HL-60 (cell line): Measurements from ENCODE around the gene SLC24A3.

Experiments used
- DNase-seq, 2 experiments: peaks; one replicate each; pipeline ENCODE4 v3.0.0-alpha.2; 2010 to 2020; ENCODE audit warnings: low read depth in 1 of 2, low spot score in 1 of 2
- H3K27ac ChIP-seq: fragments of 250-450 bp; sonication (Bioruptor Pico); replicated peaks from 2 replicates; pipeline ENCODE4 v1.5.1; 2020; ENCODE audit warnings: mild to moderate bottlenecking, moderate library complexity
- H3K27me3 ChIP-seq: fragments of 250-450 bp; sonication (Bioruptor Pico); 2 replicates; pipeline ENCODE4 v1.5.1; 2021; ENCODE audit warnings: mild to moderate bottlenecking, moderate library complexity; ENCODE audit not compliant: insufficient read depth, poor library complexity, severe bottlenecking
- H3K4me3 ChIP-seq: replicated peaks from 2 replicates; pipeline ENCODE4 v1.5.1; 2011; ENCODE audit warnings: mild to moderate bottlenecking, control low read depth, low read length; ENCODE audit not compliant: insufficient read depth
- GABPA ChIP-seq: IDR thresholded peaks from 2 replicates; pipeline ENCODE4 v1.6.1; 2012; ENCODE audit warnings: low read depth
- POLR2AphosphoS5 ChIP-seq: IDR thresholded peaks from 2 replicates; pipeline ENCODE4 v1.6.1; 2012; ENCODE audit warnings: low read depth
- SPI1 ChIP-seq: IDR thresholded peaks from 2 replicates; pipeline ENCODE4 v1.6.1; 2012; ENCODE audit warnings: low read depth, mild to moderate bottlenecking, borderline replicate concordance
- TF ChIP-seq, protein P1 (sequence below): IDR thresholded peaks from 2 replicates; pipeline ENCODE4 v1.6.1; 2012; ENCODE audit warnings: low read depth; ENCODE audit not compliant: insufficient replicate concordance
- TF ChIP-seq, protein P2 (sequence below): IDR thresholded peaks from one replicate; pipeline ENCODE4 v1.5.1; 2011; ENCODE audit warnings: low read length, control low read depth, inconsistent platforms; ENCODE audit not compliant: insufficient read depth

The SLC24A3 gene

DNA sequence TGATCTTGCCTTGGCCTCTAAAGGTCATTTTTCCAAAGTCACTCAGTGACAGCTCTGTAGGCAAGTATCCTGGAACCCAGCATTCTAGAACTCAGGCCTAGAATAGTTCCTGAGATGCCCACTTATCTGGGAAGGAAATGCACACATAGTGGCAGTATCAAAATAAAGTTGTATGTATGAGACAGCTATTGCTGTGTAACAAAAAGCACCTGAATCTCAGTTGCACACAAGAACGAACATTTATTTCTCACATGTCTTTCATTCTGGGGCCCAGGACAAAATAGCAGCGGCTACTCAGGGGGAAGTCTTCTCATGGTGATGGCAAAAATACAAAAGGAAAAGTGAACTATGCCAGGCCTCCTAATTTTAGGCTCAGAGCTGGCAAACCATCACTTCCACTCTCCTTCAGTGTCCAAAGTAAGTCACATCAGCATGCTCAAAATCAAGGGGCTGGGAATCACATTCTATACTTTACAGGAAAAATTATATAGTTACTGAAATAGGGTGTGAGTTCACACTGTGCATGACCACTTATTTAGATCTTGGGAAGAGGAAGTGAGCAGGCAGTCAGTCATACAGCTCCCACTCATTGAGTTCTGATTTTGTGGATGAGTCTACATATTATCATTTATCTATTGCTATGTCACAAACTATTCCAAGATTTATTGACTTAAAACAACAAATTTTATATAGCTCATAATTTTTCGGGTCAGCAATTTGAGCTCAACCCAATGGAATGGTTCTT, 412.0 kb downstream of the SLC24A3 start:
- DNase-seq, result no peak
- TF ChIP-seq SPI1 (no peak), POLR2AphosphoS5 (no peak), GABPA (no peak)
- TF ChIP-seq, protein P1, sequence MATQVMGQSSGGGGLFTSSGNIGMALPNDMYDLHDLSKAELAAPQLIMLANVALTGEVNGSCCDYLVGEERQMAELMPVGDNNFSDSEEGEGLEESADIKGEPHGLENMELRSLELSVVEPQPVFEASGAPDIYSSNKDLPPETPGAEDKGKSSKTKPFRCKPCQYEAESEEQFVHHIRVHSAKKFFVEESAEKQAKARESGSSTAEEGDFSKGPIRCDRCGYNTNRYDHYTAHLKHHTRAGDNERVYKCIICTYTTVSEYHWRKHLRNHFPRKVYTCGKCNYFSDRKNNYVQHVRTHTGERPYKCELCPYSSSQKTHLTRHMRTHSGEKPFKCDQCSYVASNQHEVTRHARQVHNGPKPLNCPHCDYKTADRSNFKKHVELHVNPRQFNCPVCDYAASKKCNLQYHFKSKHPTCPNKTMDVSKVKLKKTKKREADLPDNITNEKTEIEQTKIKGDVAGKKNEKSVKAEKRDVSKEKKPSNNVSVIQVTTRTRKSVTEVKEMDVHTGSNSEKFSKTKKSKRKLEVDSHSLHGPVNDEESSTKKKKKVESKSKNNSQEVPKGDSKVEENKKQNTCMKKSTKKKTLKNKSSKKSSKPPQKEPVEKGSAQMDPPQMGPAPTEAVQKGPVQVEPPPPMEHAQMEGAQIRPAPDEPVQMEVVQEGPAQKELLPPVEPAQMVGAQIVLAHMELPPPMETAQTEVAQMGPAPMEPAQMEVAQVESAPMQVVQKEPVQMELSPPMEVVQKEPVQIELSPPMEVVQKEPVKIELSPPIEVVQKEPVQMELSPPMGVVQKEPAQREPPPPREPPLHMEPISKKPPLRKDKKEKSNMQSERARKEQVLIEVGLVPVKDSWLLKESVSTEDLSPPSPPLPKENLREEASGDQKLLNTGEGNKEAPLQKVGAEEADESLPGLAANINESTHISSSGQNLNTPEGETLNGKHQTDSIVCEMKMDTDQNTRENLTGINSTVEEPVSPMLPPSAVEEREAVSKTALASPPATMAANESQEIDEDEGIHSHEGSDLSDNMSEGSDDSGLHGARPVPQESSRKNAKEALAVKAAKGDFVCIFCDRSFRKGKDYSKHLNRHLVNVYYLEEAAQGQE, result no peak
- Histone ChIP-seq H3K27ac (no peak overlapping the region), H3K27me3 (no peaks in the 10 kb centered on the region), H3K4me3 (no peak overlapping the region)

DNA sequence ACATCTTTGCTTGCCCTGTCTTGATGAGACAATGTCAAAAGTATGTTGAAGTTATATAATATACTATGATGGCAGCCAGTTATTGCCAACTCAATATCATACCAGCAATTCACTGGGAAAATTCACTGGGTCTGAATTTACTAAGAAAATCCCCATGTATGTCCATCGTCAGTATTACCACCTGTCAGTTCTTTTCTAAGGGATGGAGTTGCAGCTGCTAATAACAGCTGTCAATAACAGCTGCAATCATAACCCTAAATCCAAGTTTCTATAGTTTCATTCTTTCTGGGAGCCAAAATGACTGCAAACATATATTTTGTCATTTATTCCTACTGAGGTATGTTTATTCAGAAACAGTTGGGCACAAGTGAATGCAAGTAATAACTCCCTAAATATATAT, 413.0 kb downstream of the SLC24A3 start:
- TF ChIP-seq SPI1, result no peak
- TF ChIP-seq, protein P1, result no peak
- no peak for TF ChIP-seq POLR2AphosphoS5
- no peak for TF ChIP-seq GABPA
- TF ChIP-seq, protein P2, sequence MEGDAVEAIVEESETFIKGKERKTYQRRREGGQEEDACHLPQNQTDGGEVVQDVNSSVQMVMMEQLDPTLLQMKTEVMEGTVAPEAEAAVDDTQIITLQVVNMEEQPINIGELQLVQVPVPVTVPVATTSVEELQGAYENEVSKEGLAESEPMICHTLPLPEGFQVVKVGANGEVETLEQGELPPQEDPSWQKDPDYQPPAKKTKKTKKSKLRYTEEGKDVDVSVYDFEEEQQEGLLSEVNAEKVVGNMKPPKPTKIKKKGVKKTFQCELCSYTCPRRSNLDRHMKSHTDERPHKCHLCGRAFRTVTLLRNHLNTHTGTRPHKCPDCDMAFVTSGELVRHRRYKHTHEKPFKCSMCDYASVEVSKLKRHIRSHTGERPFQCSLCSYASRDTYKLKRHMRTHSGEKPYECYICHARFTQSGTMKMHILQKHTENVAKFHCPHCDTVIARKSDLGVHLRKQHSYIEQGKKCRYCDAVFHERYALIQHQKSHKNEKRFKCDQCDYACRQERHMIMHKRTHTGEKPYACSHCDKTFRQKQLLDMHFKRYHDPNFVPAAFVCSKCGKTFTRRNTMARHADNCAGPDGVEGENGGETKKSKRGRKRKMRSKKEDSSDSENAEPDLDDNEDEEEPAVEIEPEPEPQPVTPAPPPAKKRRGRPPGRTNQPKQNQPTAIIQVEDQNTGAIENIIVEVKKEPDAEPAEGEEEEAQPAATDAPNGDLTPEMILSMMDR, result no peak
- no peak for DNase-seq
- Histone ChIP-seq H3K4me3 (no peak overlapping the region), H3K27me3 (peaks cover 2% of the 10 kb centered on the region), H3K27ac (no peak overlapping the region)

DNA sequence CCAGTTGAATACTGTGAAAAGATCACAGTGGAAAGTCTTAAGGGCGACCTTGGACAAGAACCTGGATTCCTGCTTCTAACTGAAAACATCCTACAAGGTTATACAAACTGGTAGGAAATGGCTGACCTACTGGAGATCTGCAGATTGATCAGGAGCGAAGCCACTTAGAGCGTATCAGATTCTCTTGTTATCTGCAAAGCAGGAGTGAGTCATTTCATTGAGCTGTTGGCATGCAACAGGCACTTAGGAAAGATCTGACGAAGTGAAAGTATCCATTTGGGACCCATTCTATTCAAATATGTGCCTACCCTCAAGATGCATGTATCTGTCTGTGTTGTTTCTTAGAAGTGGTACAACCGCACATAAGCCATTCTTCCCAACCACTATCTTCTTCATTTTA, 414.5 kb downstream of the SLC24A3 start:
- H3K4me3 ChIP-seq, result no peak overlapping the region
- TF ChIP-seq POLR2AphosphoS5, result no peak
- TF ChIP-seq, protein P1, result no peak
- no peak for TF ChIP-seq SPI1
- no peak for TF ChIP-seq GABPA
- TF ChIP-seq, protein P2, result no peak
- H3K27ac ChIP-seq, result no peak overlapping the region
- H3K27me3 ChIP-seq, result peaks cover 2% of the 10 kb centered on the region
- no peak for DNase-seq
